ENCODE results near the gene TBCEL.

The TBCEL gene

GRCh38 chr11:121099885-121100284 lies 76.0 kb downstream of the TBCEL start:
- Histone ChIP-seq H3K9me3 (ENCODE audit: control insufficient read depth in 5 of 5, low read length in 5 of 5) (no peaks in the 10 kb centered on the region), H3K36me3 (ENCODE audit: control insufficient read depth in 5 of 5, insufficient read depth in 5 of 5, low read length in 5 of 5) (no peaks in the 10 kb centered on the region), H3K27me3 (ENCODE audit: control insufficient read depth in 5 of 5, insufficient read depth in 4 of 5, low read length in 5 of 5) (no peaks in the 10 kb centered on the region), H3K4me1 (ENCODE audit: control insufficient read depth in 5 of 5, insufficient read depth in 5 of 5, low read length in 5 of 5) (peaks cover 4 to 7% (median 6%) of the 10 kb centered on the region in 5 donors), H3K27ac (ENCODE audit: low read depth, low read length) (no peak overlapping the region), H3K9ac (ENCODE audit: low read length in 5 of 5) (no peak overlapping the region), H3K4me3 (ENCODE audit: low read depth in 1 of 5, low read length in 5 of 5) (no peak overlapping the region)

GRCh38 chr11:121100943-121101342 lies 77.0 kb downstream of the TBCEL start, which contains the start of gene TECTA:
Gene TECTA (plus strand): TSS chr11:121101243. CDS start chr11:121102666, 1,423 bp downstream.
- Histone ChIP-seq H3K27ac (ENCODE audit: low read depth, low read length) (no peak within 1 kb of the TSS), H3K36me3 (ENCODE audit: control insufficient read depth in 5 of 5, insufficient read depth in 5 of 5, low read length in 5 of 5) (no peaks in the 10 kb centered on the region), H3K9me3 (ENCODE audit: control insufficient read depth in 5 of 5, low read length in 5 of 5) (no peaks in the 10 kb centered on the region), H3K4me3 (ENCODE audit: low read depth in 1 of 5, low read length in 5 of 5) (no peak within 1 kb of the TSS), H3K4me1 (ENCODE audit: control insufficient read depth in 5 of 5, insufficient read depth in 5 of 5, low read length in 5 of 5) (peaks cover 5 to 16% (median 14%) of the 10 kb centered on the region in 5 donors), H3K27me3 (ENCODE audit: control insufficient read depth in 5 of 5, insufficient read depth in 4 of 5, low read length in 5 of 5) (no peaks in the 10 kb centered on the region), H3K9ac (ENCODE audit: low read length in 5 of 5) (no peak within 1 kb of the TSS)

- Histone ChIP-seq H3K27ac (ENCODE audit: low read depth, low read length) (peak overlapping the region; percentile 40), H3K9ac (ENCODE audit: low read length in 5 of 5) (no peak overlapping the region), H3K36me3 (ENCODE audit: control insufficient read depth in 5 of 5, insufficient read depth in 5 of 5, low read length in 5 of 5) (no peaks in the 10 kb centered on the region), H3K9me3 (ENCODE audit: control insufficient read depth in 5 of 5, low read length in 5 of 5) (no peaks in the 10 kb centered on the region), H3K4me3 (ENCODE audit: low read depth in 1 of 5, low read length in 5 of 5) (no peak overlapping the region), H3K27me3 (ENCODE audit: control insufficient read depth in 5 of 5, insufficient read depth in 4 of 5, low read length in 5 of 5) (no peaks in the 10 kb centered on the region), H3K4me1 (ENCODE audit: control insufficient read depth in 5 of 5, insufficient read depth in 5 of 5, low read length in 5 of 5) (peaks cover 5 to 16% (median 14%) of the 10 kb centered on the region in 5 donors)
Measured at GRCh38 chr11:121104312-121104762, 80.4 kb downstream of the TBCEL start.

DNA sequence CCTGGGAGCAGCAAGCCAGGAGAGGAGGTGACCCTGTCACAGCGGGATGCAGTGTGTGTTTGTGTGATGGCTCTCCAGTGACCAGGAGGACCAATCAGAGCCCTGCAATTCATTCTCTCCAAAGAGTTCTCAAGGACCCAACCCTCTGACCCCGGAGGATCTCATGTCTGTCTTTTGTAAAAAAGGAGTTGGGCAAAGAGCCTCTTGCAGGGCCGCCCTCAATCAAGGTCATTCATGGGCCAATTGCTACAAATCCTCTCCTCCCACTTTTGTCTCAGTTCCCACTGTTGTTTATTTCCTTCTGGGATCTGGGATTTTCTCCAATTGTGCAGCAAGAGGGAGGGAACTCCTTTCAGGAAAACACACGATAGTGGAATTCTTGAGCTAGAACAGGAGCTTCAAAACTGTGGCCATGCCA lies 81.2 kb downstream of the TBCEL start:
- H3K27ac ChIP-seq (ENCODE audit: low read depth, low read length): peak overlapping the region; percentile 40

DNA sequence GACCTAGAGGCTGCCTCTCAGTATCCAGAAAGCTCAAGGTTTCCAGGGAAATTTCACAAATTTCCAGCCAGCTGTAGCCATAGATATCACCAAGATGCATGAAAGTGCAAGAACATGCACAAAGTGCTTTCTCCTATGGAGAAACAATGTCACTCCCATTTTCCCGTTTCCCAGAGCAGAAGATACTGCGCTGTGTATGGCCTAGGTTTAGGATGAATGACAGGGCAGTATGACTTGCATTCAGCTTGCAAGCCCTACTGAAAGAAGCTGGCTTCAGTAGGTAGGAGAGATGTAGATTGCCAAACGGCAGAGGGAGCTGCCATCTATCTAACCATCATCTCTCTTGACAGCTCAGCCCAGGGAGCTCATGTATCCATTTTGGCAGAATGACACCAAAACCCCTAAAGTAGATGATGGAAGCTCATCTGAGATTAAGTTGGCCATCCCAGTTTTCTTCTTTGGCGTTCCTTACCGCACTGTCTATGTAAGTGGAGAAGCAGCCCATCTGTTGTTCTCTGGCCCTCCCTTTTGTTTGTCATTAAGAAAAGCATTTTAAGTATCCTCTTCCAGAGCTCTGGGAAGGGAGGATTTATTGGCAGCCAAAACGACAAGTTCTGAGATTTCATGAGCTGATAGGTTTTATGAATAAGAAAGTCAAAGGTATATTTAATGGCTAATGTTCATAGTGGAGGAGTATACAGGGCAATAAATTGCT lies 81.7 kb downstream of the TBCEL start:
- peaks cover 5 to 17% (median 16%) of the 10 kb centered on the region in 5 donors for H3K4me1 ChIP-seq (ENCODE audit: control insufficient read depth in 5 of 5, insufficient read depth in 5 of 5, low read length in 5 of 5)
- no peaks in the 10 kb centered on the region for H3K27me3 ChIP-seq (ENCODE audit: control insufficient read depth in 5 of 5, insufficient read depth in 4 of 5, low read length in 5 of 5)
- no peak overlapping the region for H3K4me3 ChIP-seq (ENCODE audit: low read depth in 1 of 5, low read length in 5 of 5)
- no peak overlapping the region for H3K27ac ChIP-seq (ENCODE audit: low read depth, low read length)
- H3K36me3 ChIP-seq (ENCODE audit: control insufficient read depth in 5 of 5, insufficient read depth in 5 of 5, low read length in 5 of 5): no peaks in the 10 kb centered on the region
- H3K9me3 ChIP-seq (ENCODE audit: control insufficient read depth in 5 of 5, low read length in 5 of 5): no peaks in the 10 kb centered on the region
- no peak overlapping the region for H3K9ac ChIP-seq (ENCODE audit: low read length in 5 of 5)

More for the DNA sequence above, 81.2 kb downstream of the TBCEL start:
- Histone ChIP-seq H3K36me3 (ENCODE audit: control insufficient read depth in 5 of 5, insufficient read depth in 5 of 5, low read length in 5 of 5) (no peaks in the 10 kb centered on the region), H3K4me3 (ENCODE audit: low read depth in 1 of 5, low read length in 5 of 5) (no peak overlapping the region), H3K27me3 (ENCODE audit: control insufficient read depth in 5 of 5, insufficient read depth in 4 of 5, low read length in 5 of 5) (no peaks in the 10 kb centered on the region), H3K9me3 (ENCODE audit: control insufficient read depth in 5 of 5, low read length in 5 of 5) (no peaks in the 10 kb centered on the region), H3K9ac (ENCODE audit: low read length in 5 of 5) (no peak overlapping the region), H3K4me1 (ENCODE audit: control insufficient read depth in 5 of 5, insufficient read depth in 5 of 5, low read length in 5 of 5) (peaks cover 5 to 16% (median 14%) of the 10 kb centered on the region in 5 donors)

DNA sequence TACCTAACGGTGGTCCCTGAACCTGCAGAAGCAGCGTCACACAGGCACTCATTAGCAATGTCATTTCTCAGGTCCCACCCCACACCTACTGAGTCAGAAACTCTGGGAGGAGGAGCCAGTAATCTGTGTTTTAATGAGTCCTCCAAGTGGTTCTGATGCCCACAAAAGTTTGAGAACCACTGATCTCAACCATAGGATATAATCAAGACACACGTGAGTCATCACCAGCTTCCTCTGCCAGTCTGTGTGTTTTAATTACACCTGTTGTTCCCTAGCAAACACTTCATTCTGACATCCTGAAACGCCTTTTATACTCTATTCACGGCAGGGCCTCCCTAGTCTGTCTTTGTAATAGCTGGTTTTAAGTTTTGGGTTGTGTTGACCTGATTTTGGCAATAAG lies 82.9 kb downstream of the TBCEL start:
- H3K36me3 ChIP-seq (ENCODE audit: control insufficient read depth in 5 of 5, insufficient read depth in 5 of 5, low read length in 5 of 5): no peaks in the 10 kb centered on the region
- no peak overlapping the region for H3K9ac ChIP-seq (ENCODE audit: low read length in 5 of 5)
- no peak overlapping the region for H3K27ac ChIP-seq (ENCODE audit: low read depth, low read length)
- peaks cover 5 to 17% (median 16%) of the 10 kb centered on the region in 5 donors for H3K4me1 ChIP-seq (ENCODE audit: control insufficient read depth in 5 of 5, insufficient read depth in 5 of 5, low read length in 5 of 5)
- no peak overlapping the region for H3K4me3 ChIP-seq (ENCODE audit: low read depth in 1 of 5, low read length in 5 of 5)
- H3K27me3 ChIP-seq (ENCODE audit: control insufficient read depth in 5 of 5, insufficient read depth in 4 of 5, low read length in 5 of 5): peaks cover 0 to 9% (median 5%) of the 10 kb centered on the region in 5 donors
- no peaks in the 10 kb centered on the region for H3K9me3 ChIP-seq (ENCODE audit: control insufficient read depth in 5 of 5, low read length in 5 of 5)

- Histone ChIP-seq H3K27ac (ENCODE audit: low read depth, low read length) (no peak overlapping the region), H3K9me3 (ENCODE audit: control insufficient read depth in 5 of 5, low read length in 5 of 5) (no peaks in the 10 kb centered on the region), H3K4me1 (ENCODE audit: control insufficient read depth in 5 of 5, insufficient read depth in 5 of 5, low read length in 5 of 5) (peaks cover 5 to 17% (median 16%) of the 10 kb centered on the region in 5 donors), H3K27me3 (ENCODE audit: control insufficient read depth in 5 of 5, insufficient read depth in 4 of 5, low read length in 5 of 5) (peaks cover 0 to 11% (median 5%) of the 10 kb centered on the region in 5 donors), H3K9ac (ENCODE audit: low read length in 5 of 5) (no peak overlapping the region), H3K36me3 (ENCODE audit: control insufficient read depth in 5 of 5, insufficient read depth in 5 of 5, low read length in 5 of 5) (no peaks in the 10 kb centered on the region), H3K4me3 (ENCODE audit: low read depth in 1 of 5, low read length in 5 of 5) (no peak overlapping the region)
Measured at GRCh38 chr11:121108413-121108812, 84.5 kb downstream of the TBCEL start.

DNA sequence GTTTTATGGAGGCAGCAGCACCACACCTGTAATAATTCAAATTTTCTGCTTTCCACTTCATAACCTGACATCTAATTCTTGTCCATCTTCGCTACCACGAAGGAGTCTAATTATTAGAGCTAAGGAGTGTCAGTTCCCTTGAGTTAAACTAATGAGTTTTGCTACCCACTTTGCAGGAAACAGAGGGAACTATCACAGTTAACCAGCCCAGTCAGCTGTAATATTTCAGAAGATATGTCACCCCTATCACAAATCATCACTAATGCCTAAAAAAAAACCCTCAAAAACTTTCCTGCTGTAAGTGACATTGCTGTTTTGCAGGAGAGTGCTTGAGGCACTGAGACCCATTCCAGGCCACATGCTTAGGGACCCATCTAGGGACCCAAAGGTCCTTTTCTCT lies 85.6 kb downstream of the TBCEL start:
- Histone ChIP-seq H3K27ac (ENCODE audit: low read depth, low read length) (no peak overlapping the region), H3K9ac (ENCODE audit: low read length in 5 of 5) (no peak overlapping the region), H3K36me3 (ENCODE audit: control insufficient read depth in 5 of 5, insufficient read depth in 5 of 5, low read length in 5 of 5) (no peaks in the 10 kb centered on the region), H3K4me1 (ENCODE audit: control insufficient read depth in 5 of 5, insufficient read depth in 5 of 5, low read length in 5 of 5) (peaks cover 5 to 14% (median 12%) of the 10 kb centered on the region in 5 donors), H3K27me3 (ENCODE audit: control insufficient read depth in 5 of 5, insufficient read depth in 4 of 5, low read length in 5 of 5) (peaks cover 0 to 11% (median 5%) of the 10 kb centered on the region in 5 donors), H3K9me3 (ENCODE audit: control insufficient read depth in 5 of 5, low read length in 5 of 5) (no peaks in the 10 kb centered on the region), H3K4me3 (ENCODE audit: low read depth in 1 of 5, low read length in 5 of 5) (no peak overlapping the region)

GRCh38 chr11:121109916-121110586 lies 86.1 kb downstream of the TBCEL start:
- no peaks in the 10 kb centered on the region for H3K36me3 ChIP-seq (ENCODE audit: control insufficient read depth in 5 of 5, insufficient read depth in 5 of 5, low read length in 5 of 5)
- no peak overlapping the region for H3K4me3 ChIP-seq (ENCODE audit: low read depth in 1 of 5, low read length in 5 of 5)
- peaks cover 0 to 9% (median 8%) of the 10 kb centered on the region in 5 donors for H3K4me1 ChIP-seq (ENCODE audit: control insufficient read depth in 5 of 5, insufficient read depth in 5 of 5, low read length in 5 of 5)
- H3K9ac ChIP-seq (ENCODE audit: low read length in 5 of 5): no peak overlapping the region
- no peak overlapping the region for H3K27ac ChIP-seq (ENCODE audit: low read depth, low read length)
- H3K27me3 ChIP-seq (ENCODE audit: control insufficient read depth in 5 of 5, insufficient read depth in 4 of 5, low read length in 5 of 5): peaks cover 0 to 11% (median 5%) of the 10 kb centered on the region in 5 donors
- no peaks in the 10 kb centered on the region for H3K9me3 ChIP-seq (ENCODE audit: control insufficient read depth in 5 of 5, low read length in 5 of 5)
